Stimulated activated naive B cell treated with anti-CD40 and anti-IgM and Interleukin-4, amounts not matched to agents 10 μg/mL and 1 μg/mL and 100 μg/mL, for 72 hours (primary cell): Measurements from ENCODE around the gene CALD1.

Experiments used
- ATAC-seq, 2 donors: fragments of 150-1000 bp; cut with Tn5 transposase; replicated peaks; 2 replicates each; pipeline ENCODE4 v1.10.0; 2021; ENCODE audit warnings: moderate library complexity in 1 of 2
- DNase-seq: peaks from one replicate; pipeline ENCODE4 v3.0.0; 2021
- H3K27ac Mint-ChIP-seq: one replicate; pipeline ENCODE4 v1.8.0; 2022; ENCODE audit warnings: mild to moderate bottlenecking, mixed read lengths
- H3K27me3 Mint-ChIP-seq, 2 donors: one replicate each; pipeline ENCODE4 v1.8.0; 2022; ENCODE audit warnings: mixed read lengths in 2 of 2
- H3K36me3 Mint-ChIP-seq, 2 donors: one replicate each; pipeline ENCODE4 v1.8.0; 2022; ENCODE audit warnings: mixed read lengths in 2 of 2, mild to moderate bottlenecking in 1 of 2
- H3K4me1 Mint-ChIP-seq, 2 donors: one replicate each; pipeline ENCODE4 v1.8.0; 2022; ENCODE audit warnings: mixed read lengths in 2 of 2, mild to moderate bottlenecking in 1 of 2
- H3K4me3 Mint-ChIP-seq, 2 donors: one replicate each; pipeline ENCODE4 v1.8.0; 2022; ENCODE audit warnings: mild to moderate bottlenecking in 2 of 2, mixed read lengths in 2 of 2, moderate library complexity in 1 of 2
- H3K9me3 Mint-ChIP-seq, 2 donors: one replicate each; pipeline ENCODE4 v1.8.0; 2022; ENCODE audit warnings: mixed read lengths in 2 of 2, mild to moderate bottlenecking in 1 of 2

CALD1 gene

GRCh38 chr7:134995239-134996096 lies 216.0 kb downstream of the CALD1 start:
- Mint-ChIP-seq H3K9me3 (no peaks in the 10 kb centered on the region), H3K36me3 (peaks cover 27 to 56% of the 10 kb centered on the region in 2 donors), H3K4me1 (peaks cover 27 to 42% of the 10 kb centered on the region in 2 donors), H3K4me3 (peak overlapping the region; percentile 36 to 41), H3K27me3 (no peaks in the 10 kb centered on the region), H3K27ac (peak overlapping the region; percentile 84)
- peak; percentile 13 for DNase-seq
- peak; percentile 45 to 47 for ATAC-seq

DNA sequence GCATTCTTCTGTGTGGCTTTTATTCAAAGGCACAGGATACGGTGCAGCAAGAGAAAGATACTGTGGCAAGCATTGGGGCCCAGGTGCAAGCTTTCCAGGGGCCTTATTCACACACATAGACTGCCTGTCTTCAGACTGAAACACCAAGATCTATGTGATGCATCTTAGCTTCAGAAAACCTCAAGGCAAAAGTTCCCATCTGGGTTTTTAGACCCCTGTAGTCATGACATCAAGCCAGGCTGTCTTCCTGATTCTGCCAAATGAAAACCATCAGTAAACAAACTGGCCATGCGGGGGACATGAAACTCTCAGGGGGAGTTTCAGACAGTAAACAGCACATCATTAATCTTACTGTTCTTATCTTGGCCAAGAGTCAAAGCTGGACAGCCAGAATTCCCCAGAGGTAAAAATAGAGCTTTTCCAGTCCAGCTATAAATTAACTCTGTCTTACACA lies 216.7 kb downstream of the CALD1 start:
- DNase-seq (peak; percentile 6), ATAC-seq (peak in 1 of 2 donors; percentile 21)
- no peaks in the 10 kb centered on the region for H3K27me3 Mint-ChIP-seq
- H3K27ac Mint-ChIP-seq, result peak overlapping the region; percentile 42
- H3K4me3 Mint-ChIP-seq, result no peak overlapping the region
- H3K4me1 Mint-ChIP-seq, result peaks cover 21 to 35% of the 10 kb centered on the region in 2 donors
- no peaks in the 10 kb centered on the region for H3K9me3 Mint-ChIP-seq
- H3K36me3 Mint-ChIP-seq, result peaks cover 26 to 52% of the 10 kb centered on the region in 2 donors

GRCh38 chr7:134997214-134997885 lies 217.9 kb downstream of the CALD1 start:
- H3K27me3 Mint-ChIP-seq, result no peaks in the 10 kb centered on the region
- peaks cover 16 to 24% of the 10 kb centered on the region in 2 donors for H3K4me1 Mint-ChIP-seq
- H3K36me3 Mint-ChIP-seq, result peaks cover 26 to 48% of the 10 kb centered on the region in 2 donors
- H3K4me3 Mint-ChIP-seq, result no peak overlapping the region
- ATAC-seq (no peak), DNase-seq (no peak)
- no peak overlapping the region for H3K27ac Mint-ChIP-seq
- peaks cover 0 to 4% of the 10 kb centered on the region in 2 donors for H3K9me3 Mint-ChIP-seq

- H3K9me3 Mint-ChIP-seq, result peaks cover 0 to 4% of the 10 kb centered on the region in 2 donors
- H3K36me3 Mint-ChIP-seq, result peaks cover 22 to 41% of the 10 kb centered on the region in 2 donors
- DNase-seq (no peak), ATAC-seq (no peak)
- H3K4me3 Mint-ChIP-seq, result no peak overlapping the region
- no peak overlapping the region for H3K27ac Mint-ChIP-seq
- H3K27me3 Mint-ChIP-seq, result no peaks in the 10 kb centered on the region
- H3K4me1 Mint-ChIP-seq, result peaks cover 6 to 18% of the 10 kb centered on the region in 2 donors
These were observed 219.7 kb downstream of the CALD1 start for GRCh38 chr7:134999136-134999535.

DNA sequence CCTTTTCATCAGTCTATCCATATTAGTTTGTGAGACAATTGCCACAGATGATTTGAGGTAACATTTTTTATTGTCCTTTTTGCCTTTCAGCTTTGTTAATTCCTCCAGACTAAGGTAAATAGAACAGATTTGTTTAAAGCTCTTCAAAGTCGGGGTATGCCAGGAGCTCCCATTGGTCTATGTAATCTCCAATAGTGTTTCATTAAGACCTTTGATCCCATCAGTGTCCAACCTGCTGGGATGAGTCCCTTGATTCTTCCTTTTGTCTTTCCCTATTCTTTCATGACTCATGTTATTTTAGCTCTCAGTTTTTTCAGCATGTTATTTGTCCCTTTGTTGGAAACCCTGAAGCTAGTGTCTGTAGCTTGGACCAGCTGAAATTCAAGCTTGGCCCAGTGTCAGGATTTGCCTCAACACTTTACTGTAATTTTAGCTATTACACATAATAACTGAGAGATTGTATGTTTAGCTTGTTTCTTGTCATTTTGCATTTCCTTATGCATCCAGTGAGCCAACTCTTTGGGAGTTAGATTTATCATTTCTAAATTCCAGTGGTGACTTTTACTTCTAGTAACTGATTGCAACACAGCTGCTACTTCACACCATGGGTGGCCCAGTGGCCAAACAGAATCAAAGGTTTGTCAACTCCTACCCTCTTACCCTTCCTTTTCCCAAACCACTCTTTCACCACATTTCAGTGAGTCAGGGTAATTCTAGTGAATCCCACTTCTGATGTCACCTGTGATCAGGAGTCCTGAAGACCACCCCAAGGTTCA lies 222.1 kb downstream of the CALD1 start:
- no peak for ATAC-seq
- peaks cover 0 to 4% of the 10 kb centered on the region in 2 donors for H3K9me3 Mint-ChIP-seq
- H3K4me3 Mint-ChIP-seq, result no peak overlapping the region
- DNase-seq, result no peak
- H3K36me3 Mint-ChIP-seq, result peaks cover 11 to 27% of the 10 kb centered on the region in 2 donors
- H3K27me3 Mint-ChIP-seq, result no peaks in the 10 kb centered on the region
- no peaks in the 10 kb centered on the region for H3K4me1 Mint-ChIP-seq
- no peak overlapping the region for H3K27ac Mint-ChIP-seq

GRCh38 chr7:135012229-135012628 lies 232.8 kb downstream of the CALD1 start:
- H3K9me3 Mint-ChIP-seq, result peaks cover 0 to 6% of the 10 kb centered on the region in 2 donors
- no peak overlapping the region for H3K4me3 Mint-ChIP-seq
- no peak for ATAC-seq
- peaks cover 0 to 4% of the 10 kb centered on the region in 2 donors for H3K27me3 Mint-ChIP-seq
- H3K4me1 Mint-ChIP-seq, result no peaks in the 10 kb centered on the region
- no peak overlapping the region for H3K27ac Mint-ChIP-seq
- DNase-seq, result no peak
- H3K36me3 Mint-ChIP-seq, result peaks cover 0 to 6% of the 10 kb centered on the region in 2 donors
